Endothelial cell of umbilical vein (primary cell): Measurements from ENCODE around the gene GAGE12D.
"Not testable (repeated sequence)": the region's sequence is repeated elsewhere in the genome, so short reads cannot be mapped to it uniquely, and the experiment has no call there.

ENCODE experiments used
- CTCF ChIP-seq, 2 donors: IDR thresholded peaks; 1 replicate in 1 of 2; 2 replicates in 1 of 2; pipeline ENCODE4 v1.5.1; 2011; ENCODE audit warnings: low read length in 2 of 2, mild to moderate bottlenecking in 2 of 2, moderate library complexity in 2 of 2, control low read depth in 1 of 2, inconsistent platforms in 1 of 2, low read depth in 1 of 2; ENCODE audit not compliant: insufficient read depth in 1 of 2; ENCODE audit errors: extremely low read depth in 1 of 2
- EZH2 ChIP-seq: IDR thresholded peaks from 2 replicates; pipeline ENCODE4 v1.6.1; 2012; ENCODE audit warnings: borderline replicate concordance, low read depth, mild to moderate bottlenecking, moderate library complexity, low read length, inconsistent platforms; ENCODE audit not compliant: severe bottlenecking
- FOS ChIP-seq: IDR thresholded peaks from 2 replicates; pipeline ENCODE4 v1.6.1; 2011; ENCODE audit warnings: mild to moderate bottlenecking, low read length, moderate library complexity, borderline replicate concordance; ENCODE audit not compliant: insufficient read depth
- GATA2 ChIP-seq: IDR thresholded peaks from 2 replicates; pipeline ENCODE4 v1.7.0; 2011; ENCODE audit warnings: low read depth, mild to moderate bottlenecking, moderate library complexity, mixed read lengths, low read length; ENCODE audit not compliant: insufficient read length, insufficient read depth
- JUN ChIP-seq: IDR thresholded peaks from 2 replicates; pipeline ENCODE4 v1.6.1; 2011; ENCODE audit warnings: borderline replicate concordance, low read depth; ENCODE audit not compliant: insufficient read length, insufficient read depth
- MAX ChIP-seq: IDR thresholded peaks from 2 replicates; pipeline ENCODE4 v1.6.1; 2011; ENCODE audit not compliant: insufficient read depth, insufficient read length
- MYC ChIP-seq: IDR thresholded peaks from one replicate; pipeline ENCODE4 v1.6.1; 2011; ENCODE audit warnings: mild to moderate bottlenecking, low read depth, low read length
- POLR2A ChIP-seq: IDR thresholded peaks from 2 replicates; pipeline ENCODE4 v1.6.1; 2012; ENCODE audit warnings: low read depth, mild to moderate bottlenecking, control low read depth, low read length
- POLR2AphosphoS5 ChIP-seq: IDR thresholded peaks from 2 replicates; pipeline ENCODE4 v1.6.1; 2012; ENCODE audit warnings: low read depth, mild to moderate bottlenecking, control low read depth, low read length, moderate library complexity; ENCODE audit not compliant: insufficient read depth

DNA sequence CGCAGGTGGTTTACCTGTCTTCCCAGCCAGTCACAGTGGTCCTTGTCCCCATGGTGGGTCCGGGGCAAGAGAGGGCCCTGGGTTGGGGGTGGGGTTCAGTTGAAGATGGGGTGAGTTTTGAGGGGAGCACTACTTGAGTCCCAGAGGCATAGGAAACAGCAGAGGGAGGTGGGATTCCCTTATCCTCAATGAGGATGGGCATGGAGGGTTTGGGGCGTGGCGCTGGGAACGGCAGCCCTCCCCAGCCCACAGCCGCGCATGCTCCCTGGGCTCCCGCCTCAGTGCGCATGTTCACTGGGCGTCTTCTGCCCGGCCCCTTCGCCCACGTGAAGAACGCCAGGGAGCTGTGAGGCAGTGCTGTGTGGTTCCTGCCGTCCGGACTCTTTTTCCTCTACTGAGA lies 9.7 kb upstream of the GAGE12D start, which contains the start of gene GAGE12C:
- TF ChIP-seq EZH2; POLR2A; CTCF (IDR thresholded peaks at IDR 0.05; ENCODE audit: extremely low read depth in 1 of 2, insufficient read depth in 1 of 2, low read depth in 1 of 2, low read length in 2 of 2); POLR2AphosphoS5; GATA2; MYC; JUN; FOS; MAX: not testable (repeated sequence)
